Right hindlimb (tissue), 1 donor: Measurements from ENCODE around the gene CDH12.

Experiments used
- DNase-seq: peaks from one replicate; pipeline ENCODE4 v3.0.0-alpha.2; 2018

The CDH12 gene

GRCh38 chr5:21919414-21920022 lies 933.6 kb downstream of the CDH12 start:
- DNase-seq = peak; percentile 18

GRCh38 chr5:21918451-21918850 lies 934.7 kb downstream of the CDH12 start:
- DNase-seq = no peak

- no peak for DNase-seq
These were observed 942.4 kb downstream of the CDH12 start for GRCh38 chr5:21910731-21911130.

- DNase-seq = no peak
These were observed 957.3 kb downstream of the CDH12 start for GRCh38 chr5:21895766-21896350.

GRCh38 chr5:21893161-21893560 lies 960.0 kb downstream of the CDH12 start:
- no peak for DNase-seq

GRCh38 chr5:21889581-21889980 lies 963.6 kb downstream of the CDH12 start:
- no peak for DNase-seq

GRCh38 chr5:21882074-21882745 lies 970.9 kb downstream of the CDH12 start:
- no peak for DNase-seq

- DNase-seq = no peak
These were observed 973.0 kb downstream of the CDH12 start for GRCh38 chr5:21880164-21880563.

GRCh38 chr5:21862986-21863385 lies 990.2 kb downstream of the CDH12 start:
- DNase-seq = no peak

GRCh38 chr5:21858441-21858840 lies 994.7 kb downstream of the CDH12 start:
- DNase-seq = no peak

GRCh38 chr5:21856987-21857386 lies 996.2 kb downstream of the CDH12 start:
- DNase-seq = no peak

GRCh38 chr5:21847300-21847699 lies 1005.8 kb downstream of the CDH12 start:
- DNase-seq = no peak

GRCh38 chr5:21844960-21845359 lies 1008.2 kb downstream of the CDH12 start:
- no peak for DNase-seq

- no peak for DNase-seq
These were observed 1018.3 kb downstream of the CDH12 start for GRCh38 chr5:21834863-21835262.

- DNase-seq = no peak
These were observed 1021.9 kb downstream of the CDH12 start for GRCh38 chr5:21831145-21831787.

GRCh38 chr5:21826884-21827283 lies 1026.3 kb downstream of the CDH12 start:
- no peak for DNase-seq

GRCh38 chr5:21823588-21823987 lies 1029.6 kb downstream of the CDH12 start:
- DNase-seq = no peak

GRCh38 chr5:21823076-21823574 lies 1030.0 kb downstream of the CDH12 start:
- no peak for DNase-seq

- DNase-seq = no peak
These were observed 1032.6 kb downstream of the CDH12 start for GRCh38 chr5:21820527-21820926.

GRCh38 chr5:21818370-21818720 lies 1034.8 kb downstream of the CDH12 start:
- DNase-seq = no peak

GRCh38 chr5:21817668-21818369 lies 1035.3 kb downstream of the CDH12 start:
- no peak for DNase-seq

GRCh38 chr5:21810737-21811316 lies 1042.3 kb downstream of the CDH12 start:
- DNase-seq = no peak

- no peak for DNase-seq
These were observed 1043.5 kb downstream of the CDH12 start for GRCh38 chr5:21809611-21810010.
